HG03575 (cell line): ENCODE data around the gene BDKRB2.

Source experiments
- ATAC-seq: cut with Tn5 transposase; IDR thresholded peaks from one replicate; pipeline ENCODE4 v1.9.1; 2021; ENCODE audit not compliant: unreplicated experiment, insufficient number of reproducible peaks, low FRiP score; ENCODE audit errors: extremely low read depth

BDKRB2 gene

GRCh38 chr14:96204151-96205058, at the start of gene BDKRB2:
TSS of gene BDKRB2 (plus strand) at chr14:96204839. CDS start at chr14:96237108, 32,269 bp downstream.
- ATAC-seq: no peak

- ATAC-seq: no peak
These were observed 49.7 kb upstream of the BDKRB2 start for GRCh38 chr14:96154900-96155299.

GRCh38 chr14:96156804-96157760, 47.6 kb upstream of the BDKRB2 start:
- no peak for ATAC-seq

GRCh38 chr14:96158735-96159134, 45.9 kb upstream of the BDKRB2 start:
- ATAC-seq: no peak

- ATAC-seq: no peak
These were observed 44.3 kb upstream of the BDKRB2 start for GRCh38 chr14:96160076-96160912.

GRCh38 chr14:96160913-96161310, 43.7 kb upstream of the BDKRB2 start:
- no peak for ATAC-seq

- no peak for ATAC-seq
These were observed 43.0 kb upstream of the BDKRB2 start for GRCh38 chr14:96161636-96162035.

- no peak for ATAC-seq
These were observed 42.4 kb upstream of the BDKRB2 start for GRCh38 chr14:96162265-96162664.

GRCh38 chr14:96162741-96163140, 41.9 kb upstream of the BDKRB2 start:
- no peak for ATAC-seq

GRCh38 chr14:96164861-96165490, 39.7 kb upstream of the BDKRB2 start:
- ATAC-seq: no peak

- ATAC-seq: no peak
These were observed 38.9 kb upstream of the BDKRB2 start for GRCh38 chr14:96165493-96166436.

- no peak for ATAC-seq
These were observed 38.0 kb upstream of the BDKRB2 start for GRCh38 chr14:96166461-96167223.

GRCh38 chr14:96167224-96168148, 37.2 kb upstream of the BDKRB2 start:
- no peak for ATAC-seq

GRCh38 chr14:96168581-96168980, 36.1 kb upstream of the BDKRB2 start:
- ATAC-seq: no peak

GRCh38 chr14:96170961-96171592, 33.6 kb upstream of the BDKRB2 start:
- no peak for ATAC-seq
